ENCODE measurements around the gene CTR9.

- TF ChIP-seq CTCF (IDR thresholded peaks at IDR 0.05): peak; percentile 97 to 100 (median 99)
- no peak for TF ChIP-seq POLR2A (IDR thresholded peaks at IDR 0.05)
Observed at GRCh38 chr11:10735481-10736475, 15.3 kb upstream of the CTR9 start.

Measured in heart left ventricle (tissue), 13 donors.